A549 (cell line): ENCODE data around the gene PRR5L.

Experiments used
- ATOH8 ChIP-seq: fragments of 250-450 bp; sonication (Bioruptor Pico); IDR thresholded peaks from 2 replicates; pipeline ENCODE4 v1.5.0; 2020; ENCODE audit warnings: low read depth, mild to moderate bottlenecking, moderate library complexity
- CTCF ChIP-seq: fragments of >200 bp; sonication (Bioruptor Twin); formaldehyde crosslinking; IDR thresholded peaks from 3 replicates; pipeline ENCODE4 v1.5.1; 2016
- EHMT2 ChIP-seq: fragments of 200-600 bp; sonication (generic); IDR thresholded peaks from 2 replicates; pipeline ENCODE4 v1.6.1; 2016; ENCODE audit warnings: antibody characterized with exemption, low read depth, mild to moderate bottlenecking, moderate library complexity
- HDAC2 ChIP-seq: fragments of 200-600 bp; sonication (generic); IDR thresholded peaks from 2 replicates; pipeline ENCODE4 v1.6.1; 2016
- JUN ChIP-seq, 2 experiments: fragments of >200 bp; sonication (Bioruptor Twin); formaldehyde crosslinking; IDR thresholded peaks; 2 replicates in 1 of 2; 3 replicates in 1 of 2; pipeline ENCODE4 v1.6.1; 2016 to 2017
- MAX ChIP-seq: IDR thresholded peaks from 2 replicates; pipeline ENCODE4 v1.6.1; 2012
- MAZ ChIP-seq: fragments of 150-350 bp; IDR thresholded peaks from 2 replicates; pipeline ENCODE4 v1.6.1; 2014; ENCODE audit warnings: antibody characterized with exemption, low read depth, low read length, borderline replicate concordance

GRCh38 chr11:36485298-36486002 lies 189.4 kb downstream of the PRR5L start:
- TF ChIP-seq CTCF = no peak
- TF ChIP-seq EHMT2 = no peak
- TF ChIP-seq HDAC2 = no peak
- no peak for TF ChIP-seq MAX
- TF ChIP-seq ATOH8 (CRISPR knock-in tag) = no peak
- no peak for TF ChIP-seq MAZ
- TF ChIP-seq JUN (IDR thresholded peaks at IDR 0.05) = no peak
